Limb (tissue), 2 donors: ENCODE data around the gene GPR176.
A peak's percentile ranks its signal among the peaks of the same experiment; 100 is the strongest.

Experiments
- DNase-seq, 2 donors: peaks; one replicate each; pipeline ENCODE4 v3.0.0-alpha.2; 2016; ENCODE audit errors: extremely low spot score in 2 of 2

Gene GPR176

DNA sequence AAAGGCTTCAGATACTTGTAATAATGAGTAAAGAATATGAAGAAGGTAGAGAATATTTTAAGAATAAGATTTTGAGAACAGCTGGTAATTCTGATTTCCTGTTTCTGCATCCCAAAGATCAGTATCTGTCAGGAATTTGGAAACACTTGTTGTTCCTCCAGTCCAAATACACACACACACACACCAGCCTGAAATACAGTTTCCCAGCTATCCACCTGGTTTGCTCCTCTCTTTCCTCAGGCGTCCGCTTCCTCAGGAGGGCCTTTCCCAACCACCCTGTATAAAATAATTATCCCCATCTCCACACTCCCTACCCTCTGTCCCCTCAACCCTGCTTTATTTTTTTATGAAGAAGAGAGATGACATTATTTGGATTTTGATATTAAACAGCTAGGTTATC lies 135.4 kb downstream of the GPR176 start:
- no peak for DNase-seq

DNA sequence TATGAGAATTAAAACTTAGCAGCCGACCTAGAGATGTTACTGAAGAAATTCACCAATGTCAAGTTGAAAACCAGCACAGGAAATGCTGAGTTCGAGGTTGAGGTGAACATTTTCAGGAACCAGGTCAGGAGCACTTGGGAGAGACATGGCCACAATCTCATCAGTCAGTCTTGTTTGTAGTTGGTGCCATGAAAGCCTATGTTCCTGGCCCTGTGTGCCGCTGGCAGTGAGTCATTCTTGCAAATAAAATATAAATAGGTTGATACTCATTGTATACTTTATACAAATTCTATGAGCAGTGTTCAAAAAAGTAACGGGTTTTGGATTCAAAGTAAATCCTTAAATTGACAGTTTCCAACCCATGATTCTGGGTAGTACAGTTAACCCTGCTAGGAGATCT lies 135.9 kb downstream of the GPR176 start:
- DNase-seq = no peak

DNA sequence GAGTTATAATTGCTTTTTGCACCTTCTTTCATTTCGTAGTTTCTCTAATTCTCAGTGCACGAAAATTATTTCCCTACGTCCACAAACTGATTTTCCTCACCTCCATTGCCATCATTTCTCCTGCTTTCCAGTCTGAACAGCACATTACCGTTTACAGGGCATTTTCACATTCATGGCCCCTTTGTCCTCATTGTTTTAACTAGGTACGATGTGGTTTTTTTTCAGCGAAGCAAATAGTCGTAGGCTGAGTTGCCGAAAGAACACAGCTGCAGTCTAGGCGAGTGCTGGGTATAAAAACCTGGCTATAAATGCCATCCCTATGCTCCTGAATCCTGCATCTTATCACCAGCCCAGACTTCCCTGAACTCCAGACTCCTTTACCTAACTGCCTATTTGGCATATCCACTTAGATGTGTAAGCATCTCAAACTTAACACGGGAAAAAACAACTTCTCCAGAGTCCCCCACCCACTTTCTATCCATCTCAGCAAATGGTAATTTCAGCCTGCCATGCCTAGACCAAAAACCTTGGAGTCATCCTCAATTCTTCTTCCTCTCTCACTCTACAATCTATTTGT lies 136.7 kb downstream of the GPR176 start:
- no peak for DNase-seq

DNA sequence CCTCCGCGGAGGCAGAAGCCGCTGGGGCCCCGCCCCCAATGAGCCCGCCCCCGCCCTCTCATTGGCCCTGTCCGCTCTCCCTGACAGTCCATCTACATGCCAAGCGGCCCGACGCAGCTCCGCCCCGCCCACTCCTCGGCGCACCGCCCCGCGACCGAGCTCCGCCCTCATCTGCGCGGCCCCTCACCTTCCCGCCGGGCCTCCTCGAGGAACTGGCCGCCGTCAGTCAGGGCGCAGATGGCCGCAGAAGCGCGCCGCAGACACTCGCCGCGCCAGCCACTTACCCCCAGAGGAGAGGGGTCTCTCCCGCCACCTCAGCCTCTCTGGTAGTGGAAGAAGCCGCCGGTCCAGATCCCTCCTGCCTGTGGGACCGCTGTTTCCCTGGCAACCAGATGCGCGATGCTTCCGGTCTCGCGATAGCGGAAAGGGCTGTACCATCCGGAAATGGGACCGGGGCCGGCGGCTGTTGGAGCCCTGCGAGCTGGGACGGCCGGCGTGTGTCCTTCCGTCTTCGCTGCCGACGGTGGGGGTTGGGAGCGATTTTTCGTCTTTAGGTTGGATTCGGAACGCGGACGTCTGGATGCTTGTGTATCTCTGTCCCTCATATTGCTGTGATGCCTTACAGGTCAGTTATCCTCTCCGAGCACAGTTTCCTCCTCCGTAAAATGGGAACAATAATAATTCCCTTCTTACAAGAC lies 137.5 kb downstream of the GPR176 start, which contains the start of gene FSIP1:
Gene FSIP1 (minus strand): TSS at position 401 of the 698 bp plus-strand sequence. CDS start 6,317 bp downstream, outside the sequence.
- peak; percentile 96 to 98 for DNase-seq

DNA sequence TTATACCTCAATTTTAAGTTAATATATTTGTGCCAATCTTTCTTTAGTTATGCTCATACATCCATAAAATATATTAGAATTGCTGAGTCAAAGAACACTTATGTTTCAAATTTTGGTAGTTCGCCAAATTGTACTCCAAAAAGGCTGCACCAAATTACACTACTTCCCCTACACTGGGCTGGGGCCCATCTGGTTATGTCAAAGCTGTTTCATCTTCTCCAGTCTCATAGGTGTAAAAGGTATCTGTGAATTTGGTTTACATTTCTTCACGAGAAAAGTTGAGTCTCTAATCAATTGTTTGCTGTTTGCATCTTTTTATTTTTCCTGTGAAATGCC lies 138.1 kb downstream of the GPR176 start:
- DNase-seq = no peak

DNA sequence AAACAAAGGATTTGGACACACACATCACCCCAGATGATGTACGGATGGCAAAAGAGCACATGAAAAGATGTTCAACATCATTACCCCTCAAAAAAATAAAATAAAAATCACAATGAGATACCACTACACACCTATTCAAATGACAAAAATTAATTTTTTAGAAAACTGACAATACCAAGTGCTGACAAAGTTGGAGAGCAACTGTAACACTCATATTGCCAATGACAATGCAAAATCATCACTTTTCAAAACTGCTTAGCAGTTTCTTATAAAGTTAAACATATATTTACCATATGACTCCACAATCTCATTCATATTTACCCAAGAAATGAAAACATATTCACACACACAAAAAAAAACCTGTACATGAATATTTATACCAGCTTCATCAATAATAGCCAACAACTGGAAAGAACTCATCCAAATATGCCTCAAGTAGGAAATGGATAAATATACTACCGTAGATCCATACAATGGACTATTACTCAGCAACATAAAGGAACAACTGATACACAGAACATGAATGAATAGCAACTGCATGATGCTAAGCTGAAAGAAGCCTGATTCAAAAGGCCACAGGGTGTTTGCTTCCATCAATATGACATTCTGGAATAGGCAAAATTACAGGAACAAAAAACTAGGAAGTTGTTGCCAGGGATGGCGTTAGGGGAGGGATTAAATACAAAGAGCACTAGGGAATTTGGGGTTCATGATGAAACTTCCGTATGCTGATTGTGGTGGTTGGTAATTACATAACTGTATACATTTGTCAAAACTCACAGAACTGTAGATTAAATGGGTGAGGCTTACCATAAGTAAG lies 138.7 kb downstream of the GPR176 start:
- DNase-seq = no peak

DNA sequence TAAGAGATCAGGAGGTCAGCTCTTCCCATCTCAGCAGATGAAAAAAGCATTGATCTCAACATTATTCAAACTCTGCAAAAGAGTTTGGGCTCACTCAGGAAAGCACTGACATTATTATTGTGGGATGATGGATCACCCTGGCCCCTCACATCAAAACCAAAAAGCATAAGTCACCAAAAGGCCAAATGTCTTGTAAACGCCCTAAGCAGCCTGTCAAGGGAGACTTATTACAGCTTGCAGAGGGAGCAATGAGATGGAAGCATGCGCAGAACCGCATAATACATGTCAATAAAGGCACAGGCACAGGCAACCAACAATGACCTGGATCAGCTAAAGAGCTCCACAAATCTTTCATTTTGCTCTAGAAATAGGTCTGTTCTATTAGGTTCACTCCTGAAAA lies 142.0 kb downstream of the GPR176 start:
- DNase-seq = no peak

DNA sequence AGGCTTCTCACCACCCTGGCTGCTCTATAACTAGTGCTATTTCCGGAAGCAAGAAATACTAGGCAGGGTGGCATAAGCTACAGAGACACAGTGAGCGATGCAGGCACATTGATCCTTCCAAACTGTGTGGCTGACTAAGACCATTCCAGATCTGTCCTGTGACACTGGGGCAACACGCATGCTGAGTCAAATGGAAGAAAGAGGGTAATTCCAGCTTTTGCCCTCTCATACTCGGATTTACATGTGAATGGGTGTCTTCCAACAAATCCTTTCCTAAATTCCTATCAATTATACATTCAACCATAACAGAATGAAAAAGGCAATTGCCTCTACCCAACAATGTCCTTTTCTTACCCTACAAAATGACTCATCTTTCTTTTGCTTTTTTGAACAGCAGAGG lies 142.6 kb downstream of the GPR176 start:
- no peak for DNase-seq

DNA sequence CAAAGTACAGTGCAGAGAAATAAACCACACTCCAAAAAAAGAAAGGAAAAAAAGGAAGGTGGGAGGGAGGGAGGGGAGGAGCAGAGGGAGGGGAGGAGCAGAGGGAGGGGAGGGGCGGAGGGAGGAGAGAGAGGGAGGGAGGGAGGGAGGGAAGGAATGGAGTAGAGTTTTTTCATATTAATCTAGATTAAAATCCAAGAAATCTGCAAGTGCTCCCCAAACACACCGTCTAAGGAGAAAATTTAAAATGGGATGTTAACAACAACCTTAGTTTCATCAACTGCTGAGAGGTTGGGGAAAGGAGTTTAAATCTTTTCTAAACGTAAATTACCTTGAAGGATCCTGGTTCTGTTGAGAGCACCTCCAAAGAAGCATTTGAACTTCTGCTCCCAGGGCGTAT lies 144.0 kb downstream of the GPR176 start:
- DNase-seq = no peak

DNA sequence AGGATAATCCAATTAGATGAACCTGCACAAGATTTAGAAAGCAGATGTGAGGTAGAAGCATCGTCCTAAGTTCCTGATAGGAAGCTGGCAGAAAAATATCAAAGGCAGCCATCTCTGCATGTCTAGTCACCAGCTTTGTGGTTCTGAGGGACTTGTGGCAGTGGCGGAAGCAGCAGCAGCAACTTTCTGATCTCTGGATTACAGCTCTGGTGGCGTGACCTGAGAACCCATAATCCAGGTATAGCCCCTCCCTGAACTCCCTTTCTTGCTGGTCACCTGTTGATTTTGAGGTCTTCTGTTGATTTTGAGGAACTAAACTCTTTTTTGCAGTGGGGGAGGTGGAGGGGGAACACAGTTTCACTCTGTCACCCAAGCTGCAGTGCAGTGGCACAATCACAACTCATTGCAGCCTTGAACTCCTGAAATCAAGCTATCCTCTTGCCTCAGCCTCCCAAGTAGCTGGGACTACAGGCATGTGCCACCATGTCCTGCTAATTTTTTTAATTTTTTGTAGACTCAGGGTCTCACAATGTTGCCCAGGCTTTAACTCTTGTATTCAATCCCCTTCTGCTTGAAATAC lies 145.3 kb downstream of the GPR176 start:
- no peak for DNase-seq

DNA sequence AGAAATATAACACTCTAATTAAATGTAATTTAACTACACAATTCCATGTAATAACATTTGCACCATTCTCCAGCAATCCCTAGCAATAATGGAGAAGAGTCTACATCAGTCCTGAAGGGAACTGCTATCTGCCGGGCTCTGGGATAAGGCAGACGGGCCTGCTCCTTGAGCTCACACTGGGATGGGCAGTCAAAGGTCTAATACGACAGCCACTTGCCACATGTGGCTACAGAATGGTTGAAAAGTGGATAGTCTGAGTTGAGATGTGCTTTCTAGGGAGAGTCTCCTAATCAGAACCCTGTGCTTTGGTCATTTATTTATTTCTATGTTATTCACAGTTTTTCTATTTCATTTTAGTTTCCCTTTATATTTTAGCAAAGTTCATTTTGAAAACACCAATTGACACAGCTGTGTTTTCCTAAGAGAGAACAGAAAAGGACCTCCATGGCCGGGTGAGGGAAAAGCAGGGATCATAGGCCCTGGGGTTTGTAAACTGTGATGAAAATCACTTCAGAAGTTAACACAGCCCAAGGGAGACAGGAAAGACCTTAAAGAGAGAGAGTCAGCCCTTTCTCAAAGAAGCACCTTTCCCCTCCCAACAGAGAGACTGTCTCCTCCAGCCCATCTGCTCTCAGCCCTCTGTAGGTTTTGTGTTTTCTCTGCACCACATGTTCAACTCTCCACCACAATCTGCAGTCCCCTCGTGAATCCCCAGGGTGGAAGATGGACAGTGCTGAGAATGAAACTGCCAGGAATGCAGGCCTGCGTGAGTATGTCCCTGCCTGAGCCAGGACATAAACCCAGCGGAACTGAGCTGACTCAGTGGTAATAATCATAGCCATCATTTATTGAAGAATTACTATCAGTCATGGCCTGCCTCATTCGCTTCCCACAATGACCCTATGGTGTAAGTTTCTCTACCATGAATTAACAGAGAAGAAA lies 149.0 kb downstream of the GPR176 start:
- DNase-seq = no peak

DNA sequence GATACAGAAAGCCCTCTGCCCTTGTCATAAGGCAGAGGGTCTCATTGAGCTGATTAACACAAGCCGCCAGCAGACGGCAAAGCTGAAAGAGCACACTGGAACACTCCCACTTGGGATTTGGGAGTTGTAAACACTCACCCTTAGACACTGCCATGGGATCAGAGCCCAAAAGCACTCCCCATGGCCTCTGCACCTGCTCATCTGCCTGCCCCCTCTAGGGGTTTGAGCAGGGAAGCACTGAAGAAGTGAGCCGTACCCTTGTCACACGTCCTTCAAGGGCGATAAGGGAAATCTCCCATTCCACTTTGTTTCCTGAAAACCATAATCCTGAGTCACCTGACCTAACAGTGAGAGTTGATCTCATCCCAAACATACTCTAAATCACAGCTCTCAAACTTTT lies 152.1 kb downstream of the GPR176 start:
- no peak for DNase-seq

DNA sequence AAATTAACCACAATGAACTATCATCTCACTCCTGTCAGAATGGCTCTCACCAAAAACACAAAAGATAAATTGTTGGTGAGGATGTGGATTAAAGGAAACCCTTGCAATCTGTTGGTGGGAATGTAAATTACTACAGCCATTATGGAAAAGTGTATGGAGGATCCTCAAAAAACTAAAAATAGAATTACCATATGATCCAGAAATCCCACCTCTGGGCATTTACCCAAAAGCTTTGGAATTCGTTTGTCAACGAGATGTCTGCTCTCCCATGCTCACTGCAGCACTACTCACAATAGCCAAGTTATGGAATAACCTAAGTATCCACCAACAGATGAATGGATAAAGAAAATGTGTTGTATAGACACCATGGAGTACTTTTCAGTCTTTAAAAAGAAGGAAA lies 159.1 kb downstream of the GPR176 start:
- DNase-seq = no peak

DNA sequence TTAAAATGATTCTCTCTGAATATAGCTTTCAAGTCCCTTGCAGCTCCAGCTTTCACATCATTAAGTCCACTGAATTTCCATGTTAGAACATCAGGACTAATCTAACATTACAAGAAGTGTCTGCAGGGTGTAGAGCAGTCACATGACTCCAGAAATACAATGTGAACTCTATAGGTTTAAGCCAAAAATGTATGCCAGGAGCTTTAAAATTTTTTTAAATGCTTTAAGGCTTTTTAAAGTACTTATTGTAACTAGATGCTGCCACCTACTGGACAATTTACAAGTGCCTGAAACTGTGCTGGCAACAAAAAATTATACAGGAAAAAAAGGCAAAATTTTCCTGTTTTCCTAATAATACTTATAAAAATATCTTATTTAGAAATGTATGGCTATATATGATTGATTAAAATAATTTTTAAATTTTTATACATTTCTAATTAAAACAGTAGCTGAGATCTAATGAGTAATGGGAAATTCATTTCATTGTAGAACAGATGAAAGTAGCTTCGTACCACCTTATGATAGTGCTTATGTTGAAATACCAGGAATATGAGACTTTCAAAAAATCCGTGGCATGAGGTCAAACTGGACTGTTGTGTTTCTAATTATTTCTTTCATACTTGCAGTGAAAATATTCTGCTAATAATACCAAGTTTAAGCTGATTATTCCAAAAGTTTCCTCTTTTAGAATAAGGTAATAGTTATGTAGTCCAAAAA lies 163.1 kb downstream of the GPR176 start:
- peak in 1 of 2 donors; percentile 94 for DNase-seq

DNA sequence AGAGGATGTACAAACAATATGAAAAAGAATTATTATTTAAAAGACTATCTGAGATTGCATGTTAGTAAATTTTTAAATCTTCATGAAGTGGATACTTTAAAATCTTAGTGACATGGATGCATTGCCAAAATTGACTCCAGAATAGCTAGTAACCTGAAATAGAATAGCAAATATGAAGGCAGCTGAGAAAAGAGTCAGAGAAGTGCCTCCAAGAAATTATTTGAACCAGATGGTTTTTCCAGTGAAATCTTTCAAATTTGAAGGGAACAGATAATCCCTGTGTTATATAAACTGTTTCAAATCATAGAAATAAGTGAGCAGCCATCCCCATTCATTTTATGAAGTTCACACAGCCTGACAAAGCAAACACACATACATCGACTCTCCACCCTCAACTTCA lies 167.1 kb downstream of the GPR176 start:
- peak in 1 of 2 donors; percentile 72 for DNase-seq

DNA sequence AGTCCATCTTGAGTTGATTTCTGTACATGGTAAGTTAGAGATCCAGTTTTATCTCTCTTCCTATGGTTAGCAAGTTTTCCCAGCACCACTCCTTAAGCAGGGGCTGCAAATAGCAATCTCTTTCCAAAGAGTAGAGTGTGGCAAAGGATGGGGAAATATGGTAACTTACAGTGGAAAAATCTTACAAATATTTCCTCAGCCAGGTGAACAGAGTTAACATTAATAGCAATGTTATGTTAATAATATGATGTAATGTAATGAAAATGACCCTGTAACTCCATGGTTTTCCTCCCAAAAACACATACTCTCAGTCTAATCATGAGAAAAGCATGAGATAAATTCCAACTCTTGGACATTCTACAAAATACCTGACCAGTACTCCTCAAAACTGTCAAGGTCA lies 167.8 kb downstream of the GPR176 start:
- DNase-seq = no peak
